Activated naive CD4-positive, alpha-beta T cell treated with anti-CD3 and anti-CD28 coated beads, Interleukin-2, amount 10 ng/mL, durations not matched to agents 7 days and 5 days (primary cell): ENCODE data around the gene MTM1.
A peak's percentile ranks its signal among the peaks of the same experiment; 100 is the strongest.

Experiments used
- CTCF ChIA-PET: fragments of 350-600 bp; sonication (Branson Sonifier 250); formaldehyde crosslinking; loops from one replicate; lab custom pipeline; 2021; ENCODE audit warnings: antibody characterized with exemption; lab: Charles Lee
- DNase-seq: peaks from one replicate; pipeline ENCODE4 v3.0.0-alpha.2; 2020
- H3K27ac Mint-ChIP-seq: one replicate; pipeline ENCODE4 v1.8.0; 2021; ENCODE audit warnings: mild to moderate bottlenecking, moderate library complexity, mixed read lengths
- H3K27me3 Mint-ChIP-seq: one replicate; pipeline ENCODE4 v1.8.0; 2021; ENCODE audit warnings: mild to moderate bottlenecking, mixed read lengths
- H3K36me3 Mint-ChIP-seq: one replicate; pipeline ENCODE4 v1.8.0; 2021; ENCODE audit warnings: mixed read lengths
- H3K4me1 Mint-ChIP-seq: one replicate; pipeline ENCODE4 v1.8.0; 2021; ENCODE audit warnings: mixed read lengths
- H3K4me3 Mint-ChIP-seq: one replicate; pipeline ENCODE4 v1.8.0; 2021; ENCODE audit warnings: mild to moderate bottlenecking, moderate library complexity, mixed read lengths
- H3K9me3 Mint-ChIP-seq: one replicate; pipeline ENCODE4 v1.8.0; 2021; ENCODE audit warnings: mixed read lengths

MTM1 gene

GRCh38 chrX:150599226-150599625, 30.8 kb downstream of the MTM1 start:
- CTCF ChIA-PET = interaction anchor here (1.3 kb wide), 1 partner anchor 12 kb away, joined by 3 read pairs; no protein-coding TSS in a partner anchor
- Mint-ChIP-seq H3K27me3 (no peaks in the 10 kb centered on the region), H3K4me1 (no peaks in the 10 kb centered on the region), H3K36me3 (peaks cover 39% of the 10 kb centered on the region), H3K4me3 (no peak overlapping the region), H3K9me3 (no peaks in the 10 kb centered on the region), H3K27ac (no peak overlapping the region)
- DNase-seq = no peak

- no peak for DNase-seq
- no peaks in the 10 kb centered on the region for H3K27me3 Mint-ChIP-seq
- H3K4me3 Mint-ChIP-seq = no peak overlapping the region
- no peaks in the 10 kb centered on the region for H3K4me1 Mint-ChIP-seq
- no peaks in the 10 kb centered on the region for H3K9me3 Mint-ChIP-seq
- H3K36me3 Mint-ChIP-seq = peaks cover 42% of the 10 kb centered on the region
- CTCF ChIA-PET = no interaction called here
- no peak overlapping the region for H3K27ac Mint-ChIP-seq
These were observed 33.9 kb downstream of the MTM1 start for GRCh38 chrX:150602296-150602695.

GRCh38 chrX:150602743-150603142, 34.3 kb downstream of the MTM1 start:
- no peaks in the 10 kb centered on the region for H3K9me3 Mint-ChIP-seq
- H3K27ac Mint-ChIP-seq = no peak overlapping the region
- CTCF ChIA-PET = no interaction called here
- no peak overlapping the region for H3K4me3 Mint-ChIP-seq
- no peak for DNase-seq
- no peaks in the 10 kb centered on the region for H3K27me3 Mint-ChIP-seq
- H3K4me1 Mint-ChIP-seq = no peaks in the 10 kb centered on the region
- H3K36me3 Mint-ChIP-seq = peaks cover 45% of the 10 kb centered on the region

GRCh38 chrX:150605603-150606002, 37.2 kb downstream of the MTM1 start:
- CTCF ChIA-PET = no interaction called here
- no peaks in the 10 kb centered on the region for H3K4me1 Mint-ChIP-seq
- H3K27me3 Mint-ChIP-seq = no peaks in the 10 kb centered on the region
- H3K4me3 Mint-ChIP-seq = no peak overlapping the region
- H3K9me3 Mint-ChIP-seq = no peaks in the 10 kb centered on the region
- H3K36me3 Mint-ChIP-seq = peaks cover 48% of the 10 kb centered on the region
- DNase-seq = no peak
- no peak overlapping the region for H3K27ac Mint-ChIP-seq

GRCh38 chrX:150607201-150607600, 38.8 kb downstream of the MTM1 start:
- H3K4me3 Mint-ChIP-seq = no peak overlapping the region
- no peak for DNase-seq
- peaks cover 36% of the 10 kb centered on the region for H3K36me3 Mint-ChIP-seq
- CTCF ChIA-PET = no interaction called here
- no peaks in the 10 kb centered on the region for H3K9me3 Mint-ChIP-seq
- no peaks in the 10 kb centered on the region for H3K27me3 Mint-ChIP-seq
- H3K4me1 Mint-ChIP-seq = no peaks in the 10 kb centered on the region
- H3K27ac Mint-ChIP-seq = no peak overlapping the region

GRCh38 chrX:150610043-150610442, 41.6 kb downstream of the MTM1 start:
- Mint-ChIP-seq H3K27ac (no peak overlapping the region), H3K36me3 (peaks cover 33% of the 10 kb centered on the region), H3K4me1 (no peaks in the 10 kb centered on the region), H3K27me3 (no peaks in the 10 kb centered on the region), H3K4me3 (no peak overlapping the region), H3K9me3 (no peaks in the 10 kb centered on the region)
- CTCF ChIA-PET = no interaction called here
- no peak for DNase-seq

GRCh38 chrX:150610446-150610845, 42.0 kb downstream of the MTM1 start:
- CTCF ChIA-PET = interaction anchor here (1.4 kb wide), 1 partner anchor 11 kb away, joined by 3 read pairs; no protein-coding TSS in a partner anchor
- H3K27me3 Mint-ChIP-seq = no peaks in the 10 kb centered on the region
- no peaks in the 10 kb centered on the region for H3K4me1 Mint-ChIP-seq
- H3K27ac Mint-ChIP-seq = no peak overlapping the region
- no peaks in the 10 kb centered on the region for H3K9me3 Mint-ChIP-seq
- no peak overlapping the region for H3K4me3 Mint-ChIP-seq
- no peak for DNase-seq
- H3K36me3 Mint-ChIP-seq = peaks cover 35% of the 10 kb centered on the region

- Mint-ChIP-seq H3K27ac (no peak overlapping the region), H3K4me3 (no peak overlapping the region), H3K4me1 (no peaks in the 10 kb centered on the region), H3K27me3 (no peaks in the 10 kb centered on the region), H3K36me3 (peaks cover 26% of the 10 kb centered on the region), H3K9me3 (no peaks in the 10 kb centered on the region)
- CTCF ChIA-PET = no interaction called here
- no peak for DNase-seq
These were observed 46.9 kb downstream of the MTM1 start for GRCh38 chrX:150615356-150615755.

GRCh38 chrX:150616179-150616862, 47.9 kb downstream of the MTM1 start:
- no peaks in the 10 kb centered on the region for H3K4me1 Mint-ChIP-seq
- CTCF ChIA-PET = no interaction called here

GRCh38 chrX:150616863-150617198, 48.4 kb downstream of the MTM1 start:
- no peaks in the 10 kb centered on the region for H3K4me1 Mint-ChIP-seq
- H3K36me3 Mint-ChIP-seq = peaks cover 37% of the 10 kb centered on the region
- no peaks in the 10 kb centered on the region for H3K27me3 Mint-ChIP-seq
- no peak overlapping the region for H3K27ac Mint-ChIP-seq
- no peak for DNase-seq
- no peaks in the 10 kb centered on the region for H3K9me3 Mint-ChIP-seq
- H3K4me3 Mint-ChIP-seq = no peak overlapping the region
- CTCF ChIA-PET = no interaction called here

More at GRCh38 chrX:150616179-150616862, 47.9 kb downstream of the MTM1 start:
- Mint-ChIP-seq H3K27me3 (no peaks in the 10 kb centered on the region), H3K36me3 (peaks cover 33% of the 10 kb centered on the region), H3K4me3 (no peak overlapping the region), H3K27ac (no peak overlapping the region), H3K9me3 (no peaks in the 10 kb centered on the region)
- no peak for DNase-seq

GRCh38 chrX:150621652-150622051, 53.2 kb downstream of the MTM1 start:
- Mint-ChIP-seq H3K36me3 (peaks cover 43% of the 10 kb centered on the region), H3K27me3 (no peaks in the 10 kb centered on the region), H3K9me3 (no peaks in the 10 kb centered on the region), H3K27ac (no peak overlapping the region), H3K4me3 (no peak overlapping the region), H3K4me1 (peaks cover 10% of the 10 kb centered on the region)
- CTCF ChIA-PET = interaction anchor here (1.1 kb wide), 1 partner anchor 172 kb away, joined by 3 read pairs; no protein-coding TSS in a partner anchor
- no peak for DNase-seq

- no peak overlapping the region for H3K4me3 Mint-ChIP-seq
- no peaks in the 10 kb centered on the region for H3K9me3 Mint-ChIP-seq
- H3K4me1 Mint-ChIP-seq = peaks cover 17% of the 10 kb centered on the region
- peaks cover 50% of the 10 kb centered on the region for H3K36me3 Mint-ChIP-seq
- H3K27me3 Mint-ChIP-seq = no peaks in the 10 kb centered on the region
- no peak overlapping the region for H3K27ac Mint-ChIP-seq
- CTCF ChIA-PET = interaction anchor here (0.7 kb wide), 1 partner anchor 36 kb away, joined by 3 read pairs; no protein-coding TSS in a partner anchor
- DNase-seq = no peak
These were observed 55.2 kb downstream of the MTM1 start for GRCh38 chrX:150623583-150623982.

- Mint-ChIP-seq H3K27ac (no peak overlapping the region), H3K27me3 (no peaks in the 10 kb centered on the region), H3K4me3 (no peak overlapping the region), H3K9me3 (no peaks in the 10 kb centered on the region), H3K36me3 (peaks cover 51% of the 10 kb centered on the region), H3K4me1 (peaks cover 17% of the 10 kb centered on the region)
- no peak for DNase-seq
- CTCF ChIA-PET = no interaction called here
These were observed 56.7 kb downstream of the MTM1 start for GRCh38 chrX:150625097-150625496.

- H3K9me3 Mint-ChIP-seq = no peaks in the 10 kb centered on the region
- peak overlapping the region; percentile 56 for H3K27ac Mint-ChIP-seq
- no peaks in the 10 kb centered on the region for H3K27me3 Mint-ChIP-seq
- no peak overlapping the region for H3K4me3 Mint-ChIP-seq
- peaks cover 17% of the 10 kb centered on the region for H3K4me1 Mint-ChIP-seq
- no peak for DNase-seq
- CTCF ChIA-PET = no interaction called here
- H3K36me3 Mint-ChIP-seq = peaks cover 49% of the 10 kb centered on the region
These were observed 57.5 kb downstream of the MTM1 start for GRCh38 chrX:150625875-150626274.

- no peaks in the 10 kb centered on the region for H3K27me3 Mint-ChIP-seq
- H3K36me3 Mint-ChIP-seq = peaks cover 45% of the 10 kb centered on the region
- CTCF ChIA-PET = no interaction called here
- no peak overlapping the region for H3K27ac Mint-ChIP-seq
- no peaks in the 10 kb centered on the region for H3K9me3 Mint-ChIP-seq
- peaks cover 17% of the 10 kb centered on the region for H3K4me1 Mint-ChIP-seq
- H3K4me3 Mint-ChIP-seq = no peak overlapping the region
- DNase-seq = no peak
These were observed 59.5 kb downstream of the MTM1 start for GRCh38 chrX:150627957-150628356.
